Loucy (cell line): ENCODE data around the gene TSPAN31.

Experiments
- H2AFZ ChIP-seq: fragments of 200-600 bp; sonication (generic); 2 replicates; pipeline ENCODE4 v1.6.0; 2016; ENCODE audit warnings: antibody characterized with exemption, mild to moderate bottlenecking, low read length, moderate library complexity
- H3F3A ChIP-seq: fragments of 200-600 bp; 2 replicates; pipeline ENCODE4 v1.6.0; 2016; ENCODE audit warnings: antibody characterized with exemption, low read depth, mild to moderate bottlenecking
- H3K27me3 ChIP-seq: fragments of 200-600 bp; sonication (generic); 2 replicates; pipeline ENCODE4 v1.6.1; 2014; ENCODE audit warnings: low read length, mild to moderate bottlenecking; ENCODE audit not compliant: insufficient read depth, poor library complexity, severe bottlenecking
- H3K36me3 ChIP-seq: fragments of 200-600 bp; sonication (generic); 2 replicates; pipeline ENCODE4 v1.6.1; 2016; ENCODE audit warnings: low read length; ENCODE audit not compliant: insufficient read depth
- H3K4me1 ChIP-seq: fragments of 200-600 bp; sonication (generic); 2 replicates; pipeline ENCODE4 v1.5.1; 2014; ENCODE audit warnings: low read length, mild to moderate bottlenecking; ENCODE audit not compliant: insufficient read depth, poor library complexity, severe bottlenecking
- H3K4me2 ChIP-seq: fragments of 200-600 bp; sonication (generic); 2 replicates; pipeline ENCODE4 v1.6.0; 2014; ENCODE audit warnings: antibody characterized with exemption, low read length, low read depth, mild to moderate bottlenecking; ENCODE audit not compliant: poor library complexity, severe bottlenecking
- H3K4me3 ChIP-seq: fragments of 200-600 bp; sonication (generic); 2 replicates; pipeline ENCODE4 v1.5.1; 2014; ENCODE audit warnings: low read length, mild to moderate bottlenecking, mixed read lengths; ENCODE audit not compliant: poor library complexity, severe bottlenecking
- H3K79me2 ChIP-seq: fragments of 200-600 bp; sonication (generic); 2 replicates; pipeline ENCODE4 v1.6.1; 2014; ENCODE audit warnings: low read length; ENCODE audit not compliant: insufficient read depth
- H3K9ac ChIP-seq: fragments of 200-600 bp; sonication (generic); 2 replicates; pipeline ENCODE4 v1.6.0; 2014; ENCODE audit warnings: mild to moderate bottlenecking, low read depth, low read length, moderate library complexity; ENCODE audit not compliant: poor library complexity, severe bottlenecking
- H3K9me2 ChIP-seq: fragments of 200-600 bp; sonication (generic); replicated peaks from 2 replicates; pipeline ENCODE4 v1.6.1; 2016; ENCODE audit warnings: low read depth, low read length, mixed read lengths
- H3K9me3 ChIP-seq: fragments of 200-600 bp; sonication (generic); 2 replicates; pipeline ENCODE4 v1.6.1; 2014; ENCODE audit warnings: mild to moderate bottlenecking, antibody characterized with exemption, low read length, low read depth; ENCODE audit not compliant: insufficient read depth
- H4K20me1 ChIP-seq: fragments of 200-600 bp; sonication (generic); 2 replicates; pipeline ENCODE4 v1.6.0; 2014; ENCODE audit warnings: antibody characterized with exemption, low read length, mild to moderate bottlenecking; ENCODE audit not compliant: insufficient read depth, poor library complexity, severe bottlenecking
- CTCF ChIP-seq: fragments of 200-600 bp; sonication (generic); conservative IDR thresholded peaks from 2 replicates; pipeline ENCODE4 v1.5.1; 2014; ENCODE audit warnings: mild to moderate bottlenecking, antibody characterized with exemption, low read length
- EZH2phosphoT487 ChIP-seq: fragments of 200-600 bp; IDR thresholded peaks from 2 replicates; pipeline ENCODE4 v1.6.1; 2018; ENCODE audit warnings: antibody characterized with exemption, mild to moderate bottlenecking, moderate library complexity, borderline replicate concordance

TSPAN31 gene

GRCh38 chr12:57766464-57767304, 21.8 kb downstream of the TSPAN31 start, which contains the start of gene CYP27B1:
CYP27B1 (minus strand) TSS chr12:57767078; CDS start chr12:57767041, 37 bp downstream.
- no peaks in the 10 kb centered on the region for H3K27me3 ChIP-seq
- H3K9me2 ChIP-seq = no peaks in the 10 kb centered on the region
- H3K9me3 ChIP-seq = no peaks in the 10 kb centered on the region
- H3K79me2 ChIP-seq = peaks cover 11% of the 10 kb centered on the region
- TF ChIP-seq CTCF (no peak), EZH2phosphoT487 (no peak)
- no peak within 1 kb of the TSS for H3K9ac ChIP-seq
- no peaks in the 10 kb centered on the region for H3K36me3 ChIP-seq
- H3K4me1 ChIP-seq = peaks cover 11% of the 10 kb centered on the region
- no peak within 1 kb of the TSS for H2AFZ ChIP-seq
- H3K4me2 ChIP-seq = no peak within 1 kb of the TSS
- H4K20me1 ChIP-seq = no peaks in the 10 kb centered on the region
- H3F3A ChIP-seq = no peaks in the 10 kb centered on the region
- no peak within 1 kb of the TSS for H3K4me3 ChIP-seq

- no peak overlapping the region for H3K4me3 ChIP-seq
- no peaks in the 10 kb centered on the region for H4K20me1 ChIP-seq
- TF ChIP-seq EZH2phosphoT487 (no peak), CTCF (no peak)
- no peak overlapping the region for H3K4me2 ChIP-seq
- H3K9ac ChIP-seq = no peak overlapping the region
- H3K4me1 ChIP-seq = peaks cover 11% of the 10 kb centered on the region
- no peaks in the 10 kb centered on the region for H3K9me2 ChIP-seq
- H3K79me2 ChIP-seq = peaks cover 11% of the 10 kb centered on the region
- no peaks in the 10 kb centered on the region for H3K27me3 ChIP-seq
- H3F3A ChIP-seq = no peaks in the 10 kb centered on the region
- no peaks in the 10 kb centered on the region for H3K9me3 ChIP-seq
- no peak overlapping the region for H2AFZ ChIP-seq
- H3K36me3 ChIP-seq = no peaks in the 10 kb centered on the region
Observed at GRCh38 chr12:57767305-57767698, 22.5 kb downstream of the TSPAN31 start.

GRCh38 chr12:57767876-57768275, 23.0 kb downstream of the TSPAN31 start:
- Histone ChIP-seq H3K79me2 (peaks cover 11% of the 10 kb centered on the region), H4K20me1 (no peaks in the 10 kb centered on the region), H2AFZ (no peak overlapping the region), H3K27me3 (no peaks in the 10 kb centered on the region), H3K9ac (no peak overlapping the region), H3K9me2 (no peaks in the 10 kb centered on the region), H3K4me3 (no peak overlapping the region), H3K9me3 (no peaks in the 10 kb centered on the region), H3F3A (no peaks in the 10 kb centered on the region), H3K4me1 (peaks cover 11% of the 10 kb centered on the region), H3K4me2 (no peak overlapping the region), H3K36me3 (no peaks in the 10 kb centered on the region)
- TF ChIP-seq CTCF (no peak), EZH2phosphoT487 (no peak)
